ENCODE measurements around the gene XRCC4.

GRCh38 chr5:83353774-83354173 is 276.4 kb downstream of the XRCC4 start:
- no peak for TF ChIP-seq ZNF384 (IDR thresholded peaks at IDR 0.05)
- TF ChIP-seq SUZ12 (IDR thresholded peaks at IDR 0.05) = no peak
- no peak for TF ChIP-seq L3MBTL2 (conservative IDR thresholded peaks at IDR 0.05)
- no peak for TF ChIP-seq ELF4 (IDR thresholded peaks at IDR 0.05)
- no peak for TF ChIP-seq FOXA1 (IDR thresholded peaks at IDR 0.05)
- no peak for TF ChIP-seq FOXM1 (IDR thresholded peaks at IDR 0.05; ENCODE audit: borderline replicate concordance)
- no peak for TF ChIP-seq HDGF (IDR thresholded peaks at IDR 0.05; ENCODE audit: borderline replicate concordance)
- TF ChIP-seq, protein P1, sequence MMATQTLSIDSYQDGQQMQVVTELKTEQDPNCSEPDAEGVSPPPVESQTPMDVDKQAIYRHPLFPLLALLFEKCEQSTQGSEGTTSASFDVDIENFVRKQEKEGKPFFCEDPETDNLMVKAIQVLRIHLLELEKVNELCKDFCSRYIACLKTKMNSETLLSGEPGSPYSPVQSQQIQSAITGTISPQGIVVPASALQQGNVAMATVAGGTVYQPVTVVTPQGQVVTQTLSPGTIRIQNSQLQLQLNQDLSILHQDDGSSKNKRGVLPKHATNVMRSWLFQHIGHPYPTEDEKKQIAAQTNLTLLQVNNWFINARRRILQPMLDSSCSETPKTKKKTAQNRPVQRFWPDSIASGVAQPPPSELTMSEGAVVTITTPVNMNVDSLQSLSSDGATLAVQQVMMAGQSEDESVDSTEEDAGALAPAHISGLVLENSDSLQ (IDR thresholded peaks at IDR 0.05) = no peak
- no peak for TF ChIP-seq BHLHE40 (IDR thresholded peaks at IDR 0.05; ENCODE audit: borderline replicate concordance)
- no peak for TF ChIP-seq FOXK2 (IDR thresholded peaks at IDR 0.05)
- no peak for TF ChIP-seq TARDBP (IDR thresholded peaks at IDR 0.05)
- no peak for TF ChIP-seq NFRKB (IDR thresholded peaks at IDR 0.05)
